ENCODE measurements around the gene GOLPH3.

DNA sequence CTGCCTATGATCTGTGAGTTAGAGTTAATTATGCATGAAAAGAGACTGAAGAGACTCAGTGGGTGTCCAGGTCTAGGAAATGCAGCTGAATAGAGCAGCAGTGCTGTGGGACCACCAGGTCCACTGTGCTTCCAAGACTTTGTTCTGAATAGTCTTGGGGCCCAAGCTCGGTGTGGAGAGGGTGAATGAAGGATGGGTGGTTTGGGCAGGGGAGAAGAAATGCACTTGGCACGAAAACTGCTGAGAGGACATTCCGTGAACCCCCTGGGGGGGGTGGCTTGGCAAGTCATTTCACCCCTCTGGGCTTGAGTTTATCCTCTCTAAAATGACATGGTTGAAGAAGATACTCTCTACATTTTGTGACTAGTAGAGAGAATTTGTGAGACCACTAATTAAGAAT is 36.0 kb upstream of the GOLPH3 start:
- TF ChIP-seq, protein P1, sequence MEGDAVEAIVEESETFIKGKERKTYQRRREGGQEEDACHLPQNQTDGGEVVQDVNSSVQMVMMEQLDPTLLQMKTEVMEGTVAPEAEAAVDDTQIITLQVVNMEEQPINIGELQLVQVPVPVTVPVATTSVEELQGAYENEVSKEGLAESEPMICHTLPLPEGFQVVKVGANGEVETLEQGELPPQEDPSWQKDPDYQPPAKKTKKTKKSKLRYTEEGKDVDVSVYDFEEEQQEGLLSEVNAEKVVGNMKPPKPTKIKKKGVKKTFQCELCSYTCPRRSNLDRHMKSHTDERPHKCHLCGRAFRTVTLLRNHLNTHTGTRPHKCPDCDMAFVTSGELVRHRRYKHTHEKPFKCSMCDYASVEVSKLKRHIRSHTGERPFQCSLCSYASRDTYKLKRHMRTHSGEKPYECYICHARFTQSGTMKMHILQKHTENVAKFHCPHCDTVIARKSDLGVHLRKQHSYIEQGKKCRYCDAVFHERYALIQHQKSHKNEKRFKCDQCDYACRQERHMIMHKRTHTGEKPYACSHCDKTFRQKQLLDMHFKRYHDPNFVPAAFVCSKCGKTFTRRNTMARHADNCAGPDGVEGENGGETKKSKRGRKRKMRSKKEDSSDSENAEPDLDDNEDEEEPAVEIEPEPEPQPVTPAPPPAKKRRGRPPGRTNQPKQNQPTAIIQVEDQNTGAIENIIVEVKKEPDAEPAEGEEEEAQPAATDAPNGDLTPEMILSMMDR (conservative IDR thresholded peaks at IDR 0.05; ENCODE audit: low read depth in 2 of 2) = no peak
- TF ChIP-seq EZH2phosphoT487 (IDR thresholded peaks at IDR 0.05; ENCODE audit: unreplicated experiment) = no peak
- TF ChIP-seq EZH2 (IDR thresholded peaks at IDR 0.05; ENCODE audit: low read depth, unreplicated experiment) = no peak
- no peak for TF ChIP-seq CREB1 (CRISPR knock-in tag; IDR thresholded peaks at IDR 0.05; ENCODE audit: low read depth)
- no peak for TF ChIP-seq POLR2AphosphoS5 (IDR thresholded peaks at IDR 0.05; ENCODE audit: low read depth)
- TF ChIP-seq, protein P2, sequence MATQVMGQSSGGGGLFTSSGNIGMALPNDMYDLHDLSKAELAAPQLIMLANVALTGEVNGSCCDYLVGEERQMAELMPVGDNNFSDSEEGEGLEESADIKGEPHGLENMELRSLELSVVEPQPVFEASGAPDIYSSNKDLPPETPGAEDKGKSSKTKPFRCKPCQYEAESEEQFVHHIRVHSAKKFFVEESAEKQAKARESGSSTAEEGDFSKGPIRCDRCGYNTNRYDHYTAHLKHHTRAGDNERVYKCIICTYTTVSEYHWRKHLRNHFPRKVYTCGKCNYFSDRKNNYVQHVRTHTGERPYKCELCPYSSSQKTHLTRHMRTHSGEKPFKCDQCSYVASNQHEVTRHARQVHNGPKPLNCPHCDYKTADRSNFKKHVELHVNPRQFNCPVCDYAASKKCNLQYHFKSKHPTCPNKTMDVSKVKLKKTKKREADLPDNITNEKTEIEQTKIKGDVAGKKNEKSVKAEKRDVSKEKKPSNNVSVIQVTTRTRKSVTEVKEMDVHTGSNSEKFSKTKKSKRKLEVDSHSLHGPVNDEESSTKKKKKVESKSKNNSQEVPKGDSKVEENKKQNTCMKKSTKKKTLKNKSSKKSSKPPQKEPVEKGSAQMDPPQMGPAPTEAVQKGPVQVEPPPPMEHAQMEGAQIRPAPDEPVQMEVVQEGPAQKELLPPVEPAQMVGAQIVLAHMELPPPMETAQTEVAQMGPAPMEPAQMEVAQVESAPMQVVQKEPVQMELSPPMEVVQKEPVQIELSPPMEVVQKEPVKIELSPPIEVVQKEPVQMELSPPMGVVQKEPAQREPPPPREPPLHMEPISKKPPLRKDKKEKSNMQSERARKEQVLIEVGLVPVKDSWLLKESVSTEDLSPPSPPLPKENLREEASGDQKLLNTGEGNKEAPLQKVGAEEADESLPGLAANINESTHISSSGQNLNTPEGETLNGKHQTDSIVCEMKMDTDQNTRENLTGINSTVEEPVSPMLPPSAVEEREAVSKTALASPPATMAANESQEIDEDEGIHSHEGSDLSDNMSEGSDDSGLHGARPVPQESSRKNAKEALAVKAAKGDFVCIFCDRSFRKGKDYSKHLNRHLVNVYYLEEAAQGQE (IDR thresholded peaks at IDR 0.05; ENCODE audit: unreplicated experiment) = no peak
- TF ChIP-seq STAT1 (IDR thresholded peaks at IDR 0.05; ENCODE audit: unreplicated experiment) = no peak
- TF ChIP-seq JUNB (IDR thresholded peaks at IDR 0.05; ENCODE audit: unreplicated experiment) = no peak
- TF ChIP-seq NANOG (IDR thresholded peaks at IDR 0.05; ENCODE audit: borderline replicate concordance) = no peak
- TF ChIP-seq ZNF331 (CRISPR knock-in tag; IDR thresholded peaks at IDR 0.05; ENCODE audit: low read depth) = no peak
- no peak for TF ChIP-seq ZNF114 (CRISPR knock-in tag; IDR thresholded peaks at IDR 0.05)
- TF ChIP-seq, protein P3, sequence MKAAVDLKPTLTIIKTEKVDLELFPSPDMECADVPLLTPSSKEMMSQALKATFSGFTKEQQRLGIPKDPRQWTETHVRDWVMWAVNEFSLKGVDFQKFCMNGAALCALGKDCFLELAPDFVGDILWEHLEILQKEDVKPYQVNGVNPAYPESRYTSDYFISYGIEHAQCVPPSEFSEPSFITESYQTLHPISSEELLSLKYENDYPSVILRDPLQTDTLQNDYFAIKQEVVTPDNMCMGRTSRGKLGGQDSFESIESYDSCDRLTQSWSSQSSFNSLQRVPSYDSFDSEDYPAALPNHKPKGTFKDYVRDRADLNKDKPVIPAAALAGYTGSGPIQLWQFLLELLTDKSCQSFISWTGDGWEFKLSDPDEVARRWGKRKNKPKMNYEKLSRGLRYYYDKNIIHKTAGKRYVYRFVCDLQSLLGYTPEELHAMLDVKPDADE (IDR thresholded peaks at IDR 0.05) = no peak
- TF ChIP-seq, protein P4, sequence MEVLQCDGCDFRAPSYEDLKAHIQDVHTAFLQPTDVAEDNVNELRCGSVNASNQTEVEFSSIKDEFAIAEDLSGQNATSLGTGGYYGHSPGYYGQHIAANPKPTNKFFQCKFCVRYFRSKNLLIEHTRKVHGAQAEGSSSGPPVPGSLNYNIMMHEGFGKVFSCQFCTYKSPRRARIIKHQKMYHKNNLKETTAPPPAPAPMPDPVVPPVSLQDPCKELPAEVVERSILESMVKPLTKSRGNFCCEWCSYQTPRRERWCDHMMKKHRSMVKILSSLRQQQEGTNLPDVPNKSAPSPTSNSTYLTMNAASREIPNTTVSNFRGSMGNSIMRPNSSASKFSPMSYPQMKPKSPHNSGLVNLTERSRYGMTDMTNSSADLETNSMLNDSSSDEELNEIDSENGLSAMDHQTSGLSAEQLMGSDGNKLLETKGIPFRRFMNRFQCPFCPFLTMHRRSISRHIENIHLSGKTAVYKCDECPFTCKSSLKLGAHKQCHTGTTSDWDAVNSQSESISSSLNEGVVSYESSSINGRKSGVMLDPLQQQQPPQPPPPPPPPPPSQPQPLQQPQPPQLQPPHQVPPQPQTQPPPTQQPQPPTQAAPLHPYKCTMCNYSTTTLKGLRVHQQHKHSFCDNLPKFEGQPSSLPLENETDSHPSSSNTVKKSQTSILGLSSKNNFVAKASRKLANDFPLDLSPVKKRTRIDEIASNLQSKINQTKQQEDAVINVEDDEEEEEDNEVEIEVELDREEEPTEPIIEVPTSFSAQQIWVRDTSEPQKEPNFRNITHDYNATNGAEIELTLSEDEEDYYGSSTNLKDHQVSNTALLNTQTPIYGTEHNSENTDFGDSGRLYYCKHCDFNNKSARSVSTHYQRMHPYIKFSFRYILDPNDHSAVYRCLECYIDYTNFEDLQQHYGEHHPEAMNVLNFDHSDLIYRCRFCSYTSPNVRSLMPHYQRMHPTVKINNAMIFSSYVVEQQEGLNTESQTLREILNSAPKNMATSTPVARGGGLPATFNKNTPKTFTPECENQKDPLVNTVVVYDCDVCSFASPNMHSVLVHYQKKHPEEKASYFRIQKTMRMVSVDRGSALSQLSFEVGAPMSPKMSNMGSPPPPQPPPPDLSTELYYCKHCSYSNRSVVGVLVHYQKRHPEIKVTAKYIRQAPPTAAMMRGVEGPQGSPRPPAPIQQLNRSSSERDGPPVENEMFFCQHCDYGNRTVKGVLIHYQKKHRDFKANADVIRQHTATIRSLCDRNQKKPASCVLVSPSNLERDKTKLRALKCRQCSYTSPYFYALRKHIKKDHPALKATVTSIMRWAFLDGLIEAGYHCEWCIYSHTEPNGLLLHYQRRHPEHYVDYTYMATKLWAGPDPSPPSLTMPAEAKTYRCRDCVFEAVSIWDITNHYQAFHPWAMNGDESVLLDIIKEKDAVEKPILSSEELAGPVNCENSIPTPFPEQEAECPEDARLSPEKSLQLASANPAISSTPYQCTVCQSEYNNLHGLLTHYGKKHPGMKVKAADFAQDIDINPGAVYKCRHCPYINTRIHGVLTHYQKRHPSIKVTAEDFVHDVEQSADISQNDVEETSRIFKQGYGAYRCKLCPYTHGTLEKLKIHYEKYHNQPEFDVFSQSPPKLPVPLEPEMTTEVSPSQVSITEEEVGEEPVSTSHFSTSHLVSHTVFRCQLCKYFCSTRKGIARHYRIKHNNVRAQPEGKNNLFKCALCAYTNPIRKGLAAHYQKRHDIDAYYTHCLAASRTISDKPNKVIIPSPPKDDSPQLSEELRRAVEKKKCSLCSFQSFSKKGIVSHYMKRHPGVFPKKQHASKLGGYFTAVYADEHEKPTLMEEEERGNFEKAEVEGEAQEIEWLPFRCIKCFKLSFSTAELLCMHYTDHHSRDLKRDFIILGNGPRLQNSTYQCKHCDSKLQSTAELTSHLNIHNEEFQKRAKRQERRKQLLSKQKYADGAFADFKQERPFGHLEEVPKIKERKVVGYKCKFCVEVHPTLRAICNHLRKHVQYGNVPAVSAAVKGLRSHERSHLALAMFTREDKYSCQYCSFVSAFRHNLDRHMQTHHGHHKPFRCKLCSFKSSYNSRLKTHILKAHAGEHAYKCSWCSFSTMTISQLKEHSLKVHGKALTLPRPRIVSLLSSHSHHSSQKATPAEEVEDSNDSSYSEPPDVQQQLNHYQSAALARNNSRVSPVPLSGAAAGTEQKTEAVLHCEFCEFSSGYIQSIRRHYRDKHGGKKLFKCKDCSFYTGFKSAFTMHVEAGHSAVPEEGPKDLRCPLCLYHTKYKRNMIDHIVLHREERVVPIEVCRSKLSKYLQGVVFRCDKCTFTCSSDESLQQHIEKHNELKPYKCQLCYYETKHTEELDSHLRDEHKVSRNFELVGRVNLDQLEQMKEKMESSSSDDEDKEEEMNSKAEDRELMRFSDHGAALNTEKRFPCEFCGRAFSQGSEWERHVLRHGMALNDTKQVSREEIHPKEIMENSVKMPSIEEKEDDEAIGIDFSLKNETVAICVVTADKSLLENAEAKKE (CRISPR knock-in tag; IDR thresholded peaks at IDR 0.05) = no peak

All from GM23338 (cell line).